GM12878 (cell line): ENCODE data around the gene PPIE. TPM values are rescaled to one million over a fixed set of nuclear protein-coding genes. Genes with fewer than 3 reads are reported as not detected.

ENCODE experiments used
- ATAC-seq: fragments of 200-7000 bp; cut with Tn5 transposase; 3 replicates; pipeline ENCODE4 v1.9.1; 2020; ENCODE audit warnings: mild to moderate bottlenecking, moderate library complexity
- BruUV-seq: library from RNA; stranded (reverse); fragments of 400-500 nt; replicated peaks from 2 replicates; lab custom pipeline; 2021; lab: Mats Ljungman, UMichigan
- CTCF ChIA-PET: fragments of 300-600 bp; sonication (Branson Sonifier 250); formaldehyde crosslinking; extraction: SDS; loops from one replicate; lab custom pipeline; 2021; ENCODE audit warnings: inconsistent platforms; lab: Yijun Ruan, JAX
- POLR2A ChIA-PET: fragments of 350-600 bp; formaldehyde crosslinking; extraction: SDS; loops from one replicate; lab custom pipeline; 2021; ENCODE audit warnings: inconsistent platforms; lab: Charles Lee
- RAD21 ChIA-PET: fragments of 300-600 bp; sonication (Branson Sonifier 250); formaldehyde crosslinking; loops from one replicate; lab custom pipeline; 2023; ENCODE audit warnings: antibody characterized with exemption; ENCODE audit not compliant: unreplicated experiment; lab: Charles Lee
- SMC1A ChIA-PET: fragments of 300-600 bp; sonication (Branson Sonifier 250); formaldehyde crosslinking; loops from one replicate; lab custom pipeline; 2023; ENCODE audit not compliant: unreplicated experiment, uncharacterized antibody; lab: Charles Lee
- DNase-seq: peaks from one replicate; pipeline ENCODE4 v3.0.0-alpha.2; 2011; ENCODE audit warnings: low read depth, low spot score
- FAIRE-seq: peaks from 3 replicates; lab custom pipeline; 2011; peaks lifted over from hg19 to GRCh38; lab: Jason Lieb, UNC
- H2AFZ ChIP-seq: 2 replicates; pipeline ENCODE4 v1.6.0; 2011; ENCODE audit warnings: low read depth, low read length, control low read depth; ENCODE audit not compliant: control insufficient read depth
- H3K27ac ChIP-seq: 2 replicates; pipeline ENCODE4 v1.5.1; 2011; ENCODE audit warnings: control low read depth; ENCODE audit not compliant: control insufficient read depth, insufficient read depth
- H3K27me3 ChIP-seq, 2 experiments: replicated peaks in 1 of 2; 2 replicates each; pipeline versions ENCODE4 v1.6.0 to v1.6.1; 2011; ENCODE audit warnings: low read length in 1 of 2; ENCODE audit not compliant: control insufficient read depth in 2 of 2, insufficient read depth in 2 of 2
- H3K36me3 ChIP-seq, 2 experiments: 2 replicates each; pipeline ENCODE4 v1.5.1; 2011; ENCODE audit warnings: low read length in 1 of 2; ENCODE audit not compliant: control insufficient read depth in 2 of 2, insufficient read depth in 2 of 2
- H3K4me1 ChIP-seq: 2 replicates; pipeline ENCODE4 v1.6.1; 2011; ENCODE audit warnings: mild to moderate bottlenecking, low read length, moderate library complexity, mixed read lengths; ENCODE audit not compliant: control insufficient read depth, insufficient read depth
- H3K4me2 ChIP-seq: 2 replicates; pipeline ENCODE4 v1.6.0; 2011; ENCODE audit warnings: control low read depth; ENCODE audit not compliant: control insufficient read depth, insufficient read depth
- H3K4me3 ChIP-seq: fragments of 200-600 bp; sonication (generic); 2 replicates; pipeline ENCODE4 v1.5.1; 2016
- H3K79me2 ChIP-seq: 2 replicates; pipeline ENCODE4 v1.6.0; 2011; ENCODE audit warnings: low read length; ENCODE audit not compliant: control insufficient read depth, insufficient read depth
- H3K9ac ChIP-seq: 2 replicates; pipeline ENCODE4 v1.8.0; 2011; ENCODE audit warnings: low read length, control low read depth, mixed read lengths; ENCODE audit not compliant: control insufficient read depth, insufficient read depth
- H3K9me3 ChIP-seq: replicated peaks from 3 replicates; pipeline ENCODE4 v1.5.1; 2011; ENCODE audit warnings: mild to moderate bottlenecking, low read length; ENCODE audit not compliant: control insufficient read depth, insufficient read depth
- H4K20me1 ChIP-seq: 2 replicates; pipeline ENCODE4 v1.6.0; 2011; ENCODE audit not compliant: control insufficient read depth, insufficient read depth
- BMI1 ChIP-seq: fragments of 450-650 bp; IDR thresholded peaks from 2 replicates; pipeline ENCODE4 v1.6.1; 2016; ENCODE audit warnings: mild to moderate bottlenecking, moderate library complexity, borderline replicate concordance
- CREM ChIP-seq: IDR thresholded peaks from 2 replicates; pipeline ENCODE4 v1.6.1; 2014; ENCODE audit warnings: antibody characterized with exemption, low read depth
- ELK1 ChIP-seq: IDR thresholded peaks from 2 replicates; pipeline ENCODE4 v1.6.1; 2012; ENCODE audit warnings: low read depth, low read length, improper control_type of control experiment
- EP300 ChIP-seq, 2 experiments: fragments of 150-350 bp in 1 of 2; IDR thresholded peaks; 2 replicates each; pipeline ENCODE4 v1.6.1; 2011 to 2012; ENCODE audit warnings: low read depth in 2 of 2, low read length in 2 of 2, borderline replicate concordance in 1 of 2, improper control_type of control experiment in 1 of 2, inconsistent platforms in 1 of 2; ENCODE audit not compliant: control insufficient read depth in 1 of 2
- IKZF1 ChIP-seq: fragments of 450-650 bp; conservative IDR thresholded peaks from 2 replicates; pipeline ENCODE4 v1.6.1; 2017; ENCODE audit warnings: antibody characterized with exemption, mild to moderate bottlenecking
- IRF3 ChIP-seq: fragments of 450-650 bp; IDR thresholded peaks from 2 replicates; pipeline ENCODE4 v1.6.1; 2014; ENCODE audit warnings: mild to moderate bottlenecking
- MTA2 ChIP-seq: fragments of 450-650 bp; IDR thresholded peaks from 2 replicates; pipeline ENCODE4 v1.6.1; 2016; ENCODE audit warnings: low read depth, mild to moderate bottlenecking, moderate library complexity
- NFIC ChIP-seq: IDR thresholded peaks from 2 replicates; pipeline ENCODE4 v1.6.1; 2012; ENCODE audit warnings: low read depth, mild to moderate bottlenecking, inconsistent platforms, low read length, moderate library complexity
- NRF1 ChIP-seq: conservative IDR thresholded peaks from 2 replicates; pipeline ENCODE4 v1.6.1; 2011; ENCODE audit warnings: mild to moderate bottlenecking, low read depth, low read length, improper control_type of control experiment
- PAX8 ChIP-seq: fragments of 450-650 bp; IDR thresholded peaks from 2 replicates; pipeline ENCODE4 v1.6.1; 2017; ENCODE audit warnings: mild to moderate bottlenecking, moderate library complexity
- SREBF2 ChIP-seq: IDR thresholded peaks from 2 replicates; pipeline ENCODE4 v1.6.1; 2012; ENCODE audit warnings: mild to moderate bottlenecking, low read length
- ZNF24 ChIP-seq: fragments of 450-650 bp; IDR thresholded peaks from 2 replicates; pipeline ENCODE4 v1.6.1; 2017; ENCODE audit warnings: antibody characterized with exemption, mild to moderate bottlenecking
- WGBS: methylation state at CpG from one replicate; pipeline ENCODE4 v1.1.6; 2016; ENCODE audit warnings: low lambda C conversion rate; ENCODE audit not compliant: insufficient replicate concordance, insufficient coverage; ENCODE audit errors: missing lambda C conversion rate; 5-methylcytosine and 5-hydroxymethylcytosine counted together
- in situ Hi-C: fragments of 300-500 bp; cut with MboI; formaldehyde crosslinking; loops from 9 replicates; pipeline ENCODE4 v1.14.3; 2018; ENCODE audit warnings: mixed read lengths
- intact Hi-C: fragments of 100-400 bp; cut with micrococcal nuclease; formaldehyde crosslinking; loops from one replicate; pipeline ENCODE4 v1.14.2; 2022; ENCODE audit not compliant: unreplicated experiment
- polyA plus RNA-seq, 11 experiments: library from polyadenylated mRNA; depleted of rRNA in 4 of 11; unstranded in 6 of 11; stranded (reverse) in 5 of 11; fragments of >200 nt; fragmentation: Nextera tagmentation in 4 of 11; fragmentation: Illumina TruSeq in 1 of 11; extraction: Ambion mirVana in 4 of 11; extraction: Trizol in 1 of 11; gene quantifications; 1 replicate in 1 of 11; 2 replicates in 10 of 11; pipeline versions ENCODE4 v1.2.1 to v1.2.3, GENCODE V29; 2011 to 2016; ENCODE audit warnings: inconsistent platforms in 2 of 11, missing spikeins in 2 of 11, low read depth in 1 of 11
- total RNA-seq, 4 experiments: library from RNA; depleted of rRNA in 3 of 4; stranded (reverse); fragments of >200 nt in 3 of 4; fragmentation: Illumina TruSeq in 1 of 4; extraction: Trizol in 1 of 4; gene quantifications; 2 replicates each; pipeline versions ENCODE4 v1.2.1 to v1.2.3, GENCODE V29; 2013 to 2021
- TF ChIP-seq, protein P1 (sequence below): fragments of 450-650 bp; IDR thresholded peaks from 2 replicates; pipeline ENCODE4 v1.6.1; 2017; ENCODE audit warnings: antibody characterized with exemption, mild to moderate bottlenecking, moderate library complexity
- TF ChIP-seq, protein P2 (sequence below): IDR thresholded peaks from 2 replicates; pipeline ENCODE4 v1.6.1; 2012; ENCODE audit warnings: low read depth, low read length, improper control_type of control experiment
- TF ChIP-seq, protein P3 (sequence below): fragments of 450-650 bp; IDR thresholded peaks from 2 replicates; pipeline ENCODE4 v1.6.1; 2018; ENCODE audit warnings: borderline replicate concordance, mild to moderate bottlenecking; ENCODE audit not compliant: partially characterized antibody

PPIE gene
- total and polyA plus RNA-seq, 10 of the 15 experiments (the other 5 are each of a cell fraction or from before 2014, with no cell fraction given) = 36.6 to 163 (median 70.1) TPM

- Histone ChIP-seq H3K36me3 (no peaks in the 10 kb centered on the region), H3K9ac (no peak overlapping the region), H3K79me2 (no peaks in the 10 kb centered on the region), H3K9me3 (no peaks in the 10 kb centered on the region), H4K20me1 (no peaks in the 10 kb centered on the region), H3K4me2 (no peak overlapping the region), H3K27ac (no peak overlapping the region), H3K4me1 (peaks cover 7% of the 10 kb centered on the region), H3K27me3 (no peaks in the 10 kb centered on the region), H2AFZ (no peak overlapping the region), H3K4me3 (no peak overlapping the region)
- ATAC-seq = no peak
- no peak for DNase-seq
- no TSS peak for BruUV-seq
- in situ Hi-C loops = no loop called here
- intact Hi-C loops = no loop called here
- ChIA-PET POLR2A (no interaction called here), RAD21 (no interaction called here), CTCF (no interaction called here), SMC1A (interaction anchor here (1.0 to 1.3 kb wide), 2 partner anchors 9 to 10 kb away, joined by 3 to 4 read pairs; no protein-coding TSS in a partner anchor)
- WGBS = 42% methylated on average over 7 of the region's 7 CpGs
- FAIRE-seq = no peak
- TF ChIP-seq CREM (no peak), ZNF24 (no peak), NFIC (no peak), MTA2 (no peak), IRF3 (no peak), NRF1 (no peak), EP300 (IDR thresholded peaks at IDR 0.05; ENCODE audit: borderline replicate concordance in 1 of 2, control insufficient read depth in 1 of 2, low read depth in 2 of 2, low read length in 2 of 2) (no peak), BMI1 (no peak), SREBF2 (no peak), PAX8 (no peak), IKZF1 (no peak), ELK1 (no peak)
- TF ChIP-seq, protein P1, sequence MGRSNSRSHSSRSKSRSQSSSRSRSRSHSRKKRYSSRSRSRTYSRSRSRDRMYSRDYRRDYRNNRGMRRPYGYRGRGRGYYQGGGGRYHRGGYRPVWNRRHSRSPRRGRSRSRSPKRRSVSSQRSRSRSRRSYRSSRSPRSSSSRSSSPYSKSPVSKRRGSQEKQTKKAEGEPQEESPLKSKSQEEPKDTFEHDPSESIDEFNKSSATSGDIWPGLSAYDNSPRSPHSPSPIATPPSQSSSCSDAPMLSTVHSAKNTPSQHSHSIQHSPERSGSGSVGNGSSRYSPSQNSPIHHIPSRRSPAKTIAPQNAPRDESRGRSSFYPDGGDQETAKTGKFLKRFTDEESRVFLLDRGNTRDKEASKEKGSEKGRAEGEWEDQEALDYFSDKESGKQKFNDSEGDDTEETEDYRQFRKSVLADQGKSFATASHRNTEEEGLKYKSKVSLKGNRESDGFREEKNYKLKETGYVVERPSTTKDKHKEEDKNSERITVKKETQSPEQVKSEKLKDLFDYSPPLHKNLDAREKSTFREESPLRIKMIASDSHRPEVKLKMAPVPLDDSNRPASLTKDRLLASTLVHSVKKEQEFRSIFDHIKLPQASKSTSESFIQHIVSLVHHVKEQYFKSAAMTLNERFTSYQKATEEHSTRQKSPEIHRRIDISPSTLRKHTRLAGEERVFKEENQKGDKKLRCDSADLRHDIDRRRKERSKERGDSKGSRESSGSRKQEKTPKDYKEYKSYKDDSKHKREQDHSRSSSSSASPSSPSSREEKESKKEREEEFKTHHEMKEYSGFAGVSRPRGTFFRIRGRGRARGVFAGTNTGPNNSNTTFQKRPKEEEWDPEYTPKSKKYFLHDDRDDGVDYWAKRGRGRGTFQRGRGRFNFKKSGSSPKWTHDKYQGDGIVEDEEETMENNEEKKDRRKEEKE = no peak
- TF ChIP-seq, protein P2, sequence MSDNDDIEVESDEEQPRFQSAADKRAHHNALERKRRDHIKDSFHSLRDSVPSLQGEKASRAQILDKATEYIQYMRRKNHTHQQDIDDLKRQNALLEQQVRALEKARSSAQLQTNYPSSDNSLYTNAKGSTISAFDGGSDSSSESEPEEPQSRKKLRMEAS = no peak
- TF ChIP-seq, protein P3, sequence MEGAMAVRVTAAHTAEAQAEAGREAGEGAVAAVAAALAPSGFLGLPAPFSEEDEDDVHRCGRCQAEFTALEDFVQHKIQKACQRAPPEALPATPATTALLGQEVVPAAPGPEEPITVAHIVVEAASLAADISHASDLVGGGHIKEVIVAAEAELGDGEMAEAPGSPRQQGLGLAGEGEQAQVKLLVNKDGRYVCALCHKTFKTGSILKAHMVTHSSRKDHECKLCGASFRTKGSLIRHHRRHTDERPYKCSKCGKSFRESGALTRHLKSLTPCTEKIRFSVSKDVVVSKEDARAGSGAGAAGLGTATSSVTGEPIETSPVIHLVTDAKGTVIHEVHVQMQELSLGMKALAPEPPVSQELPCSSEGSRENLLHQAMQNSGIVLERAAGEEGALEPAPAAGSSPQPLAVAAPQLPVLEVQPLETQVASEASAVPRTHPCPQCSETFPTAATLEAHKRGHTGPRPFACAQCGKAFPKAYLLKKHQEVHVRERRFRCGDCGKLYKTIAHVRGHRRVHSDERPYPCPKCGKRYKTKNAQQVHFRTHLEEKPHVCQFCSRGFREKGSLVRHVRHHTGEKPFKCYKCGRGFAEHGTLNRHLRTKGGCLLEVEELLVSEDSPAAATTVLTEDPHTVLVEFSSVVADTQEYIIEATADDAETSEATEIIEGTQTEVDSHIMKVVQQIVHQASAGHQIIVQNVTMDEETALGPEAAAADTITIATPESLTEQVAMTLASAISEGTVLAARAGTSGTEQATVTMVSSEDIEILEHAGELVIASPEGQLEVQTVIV = no peak
Measured at GRCh38 chr1:39733161-39733560, 5.5 kb upstream of the PPIE start.
